ENCODE data around the gene MBD5. TPM values are rescaled to one million over a fixed set of nuclear protein-coding genes. Genes with fewer than 3 reads are reported as not detected.

The MBD5 gene
- total and polyA plus RNA-seq, 4 donors: 2.0 to 15.9 (median 9.5) TPM

- Histone ChIP-seq H3K4me1 (ENCODE audit: control insufficient read depth in 4 of 4, insufficient read depth in 4 of 4, low read length in 3 of 4) (no peaks in the 10 kb centered on the region), H3K4me3 (ENCODE audit: low read depth in 1 of 3, low read length in 3 of 3) (no peak overlapping the region), H3K36me3 (ENCODE audit: control insufficient read depth in 4 of 4, insufficient read depth in 3 of 4, low read depth in 1 of 4, low read length in 3 of 4) (no peaks in the 10 kb centered on the region), H3K27ac (ENCODE audit: low read depth in 1 of 2, low read length in 2 of 2) (no peak overlapping the region), H3K27me3 (ENCODE audit: control insufficient read depth in 4 of 4, insufficient read depth in 4 of 4, low read length in 3 of 4) (no peaks in the 10 kb centered on the region), H3K9me3 (ENCODE audit: control insufficient read depth in 4 of 4, low read length in 3 of 4) (no peaks in the 10 kb centered on the region), H3K9ac (ENCODE audit: low read depth in 1 of 2, low read length in 2 of 2) (no peak overlapping the region)
- WGBS: 95% methylated on average over 2 of the region's 2 CpGs
- TF ChIP-seq YY1 (IDR thresholded peaks at IDR 0.05): no peak
- TF ChIP-seq FOXA2 (IDR thresholded peaks at IDR 0.05): no peak
- TF ChIP-seq ZBTB33 (IDR thresholded peaks at IDR 0.05): no peak
- TF ChIP-seq EGR1 (IDR thresholded peaks at IDR 0.05; ENCODE audit: low read depth in 2 of 2): no peak
- no peak for TF ChIP-seq NR2F2 (IDR thresholded peaks at IDR 0.05)
- no peak for TF ChIP-seq FOXA1 (IDR thresholded peaks at IDR 0.05)
- TF ChIP-seq HNF4G (IDR thresholded peaks at IDR 0.05): no peak
- TF ChIP-seq GABPA (IDR thresholded peaks at IDR 0.05 in 1 of 2, conservative IDR thresholded peaks at IDR 0.05 in 1 of 2): no peak
- TF ChIP-seq JUND (IDR thresholded peaks at IDR 0.05): no peak
- TF ChIP-seq RAD21 (IDR thresholded peaks at IDR 0.05): no peak
- no peak for TF ChIP-seq RXRA (IDR thresholded peaks at IDR 0.05)
- no peak for TF ChIP-seq HNF4A (conservative IDR thresholded peaks at IDR 0.05)
- no peak for TF ChIP-seq CTCF (IDR thresholded peaks at IDR 0.05; ENCODE audit: low read depth, low read length, missing input control)
- no peak for TF ChIP-seq REST (IDR thresholded peaks at IDR 0.05)
- TF ChIP-seq TAF1 (conservative IDR thresholded peaks at IDR 0.05): no peak
- no peak for TF ChIP-seq MAX (IDR thresholded peaks at IDR 0.05)
- no peak for TF ChIP-seq ATF3 (IDR thresholded peaks at IDR 0.05)
- no peak for TF ChIP-seq SP1 (IDR thresholded peaks at IDR 0.05)
- no peak for DNase-seq (ENCODE audit: low spot score)
These were observed 103.4 kb downstream of the MBD5 start for GRCh38 chr2:148124271-148124670.

Measured in liver (tissue), 9 donors.